22Rv1 (cell line): ENCODE measurements around the gene NRP1.

Experiments used
- CTCF ChIP-seq: fragments of 450-650 bp; IDR thresholded peaks from 2 replicates; pipeline ENCODE4 v1.5.1; 2017; ENCODE audit warnings: mild to moderate bottlenecking
- ZFX ChIP-seq: fragments of 450-650 bp; IDR thresholded peaks from 2 replicates; pipeline ENCODE4 v1.6.1; 2017; ENCODE audit warnings: antibody characterized with exemption, borderline replicate concordance

GRCh38 chr10:33192190-33192589 lies 142.3 kb downstream of the NRP1 start:
- TF ChIP-seq CTCF (no peak), ZFX (no peak)
